Endodermal cell (in vitro differentiated cells): ENCODE measurements around the gene ATP6V0D1. TPM values are rescaled to one million over a fixed set of nuclear protein-coding genes. Genes with fewer than 3 reads are reported as not detected.

Experiments used
- DNase-seq: peaks from one replicate; pipeline ENCODE4 v3.0.0-alpha.2; 2017
- H3K27ac ChIP-seq: 2 replicates; pipeline ENCODE4 v1.5.1; 2013; ENCODE audit warnings: mild to moderate bottlenecking, low read depth, low read length, moderate library complexity
- H3K27me3 ChIP-seq: 2 replicates; pipeline ENCODE4 v1.6.1; 2013; ENCODE audit warnings: mild to moderate bottlenecking, low read length, moderate library complexity; ENCODE audit not compliant: insufficient read depth, control insufficient read depth, poor library complexity, severe bottlenecking
- H3K36me3 ChIP-seq: 2 replicates; pipeline ENCODE4 v1.7.0; 2013; ENCODE audit warnings: mild to moderate bottlenecking, low read length, moderate library complexity; ENCODE audit not compliant: control insufficient read depth, insufficient read depth
- H3K4me1 ChIP-seq: one replicate; pipeline ENCODE4 v1.7.0; 2013; ENCODE audit warnings: low read length; ENCODE audit not compliant: control insufficient read depth, insufficient read depth
- H3K4me3 ChIP-seq: 2 replicates; pipeline ENCODE4 v1.5.1; 2013; ENCODE audit warnings: mild to moderate bottlenecking, low read length, moderate library complexity
- H3K9ac ChIP-seq: 2 replicates; pipeline ENCODE4 v1.6.1; 2013; ENCODE audit warnings: mild to moderate bottlenecking, low read length, moderate library complexity; ENCODE audit not compliant: poor library complexity, severe bottlenecking; ENCODE audit errors: extremely low read depth
- H3K9me3 ChIP-seq: 2 replicates; pipeline ENCODE4 v1.6.1; 2013; ENCODE audit warnings: mild to moderate bottlenecking, low read length, moderate library complexity; ENCODE audit not compliant: control insufficient read depth
- H3K27ac Mint-ChIP-seq: 2 replicates; pipeline ENCODE4 v1.8.0; 2020; ENCODE audit warnings: mixed read lengths
- H3K27me3 Mint-ChIP-seq: 2 replicates; pipeline ENCODE4 v1.8.0; 2021; ENCODE audit warnings: mild to moderate bottlenecking, mixed read lengths; ENCODE audit not compliant: insufficient read depth
- H3K36me3 Mint-ChIP-seq: 2 replicates; pipeline ENCODE4 v1.8.0; 2020; ENCODE audit warnings: low read depth, mixed read lengths
- H3K4me1 Mint-ChIP-seq: 2 replicates; pipeline ENCODE4 v1.8.0; 2020; ENCODE audit warnings: mixed read lengths
- H3K4me3 Mint-ChIP-seq: 2 replicates; pipeline ENCODE4 v1.8.0; 2020; ENCODE audit warnings: mild to moderate bottlenecking, moderate library complexity, mixed read lengths
- H3K9me3 Mint-ChIP-seq: 2 replicates; pipeline ENCODE4 v1.8.0; 2020; ENCODE audit warnings: mild to moderate bottlenecking, mixed read lengths
- CTCF ChIP-seq: fragments of 200-600 bp; sonication (generic); conservative IDR thresholded peaks from 2 replicates; pipeline ENCODE4 v1.5.0; 2021; ENCODE audit warnings: antibody characterized with exemption, mild to moderate bottlenecking
- WGBS, 2 experiments: methylation state at CpG; one replicate each; pipeline versions ENCODE4 v1.1.5 to v1.1.7; 2013; ENCODE audit warnings: missing lambda C conversion rate in 2 of 2, mixed read lengths in 1 of 2; ENCODE audit not compliant: insufficient coverage in 1 of 2, insufficient read length in 1 of 2; 5-methylcytosine and 5-hydroxymethylcytosine counted together
- total RNA-seq, 2 donors: library from RNA; stranded (reverse); fragmentation: NEBNext Ultra II Directional in 1 of 2; extraction: Animal tissue kit (Norgen Biotek cat#: 25700) in 1 of 2; gene quantifications; 2 replicates in 1 of 2; 3 replicates in 1 of 2; pipeline ENCODE4 v1.2.1, GENCODE V29; 2021

ATP6V0D1 gene
- total RNA-seq, 2 donors from 2014 or later: 56.0 to 58.3 TPM

- 86% methylated on average over 3 of the region's 3 CpGs; no CpG with 5 or more reads in 1 of the 2 experiments for WGBS, 2 experiments
- Histone ChIP-seq H3K4me1 (no peaks in the 10 kb centered on the region), H3K27ac (no peak overlapping the region), H3K27me3 (no peaks in the 10 kb centered on the region), H3K4me3 (no peak overlapping the region), H3K36me3 (peaks cover 24% of the 10 kb centered on the region), H3K9me3 (no peaks in the 10 kb centered on the region), H3K9ac (no peak overlapping the region)
- Mint-ChIP-seq H3K4me1 (peaks cover 3% of the 10 kb centered on the region), H3K4me3 (no peak overlapping the region), H3K36me3 (peaks cover 23% of the 10 kb centered on the region), H3K9me3 (no peaks in the 10 kb centered on the region), H3K27me3 (no peaks in the 10 kb centered on the region), H3K27ac (no peak overlapping the region)
- no peak for DNase-seq
- TF ChIP-seq CTCF: no peak
Measured at GRCh38 chr16:67445441-67445912, 35.5 kb downstream of the ATP6V0D1 start.

- Histone ChIP-seq H3K4me3 (no peak overlapping the region), H3K27ac (no peak overlapping the region), H3K9me3 (no peaks in the 10 kb centered on the region), H3K27me3 (no peaks in the 10 kb centered on the region), H3K4me1 (no peaks in the 10 kb centered on the region), H3K9ac (no peak overlapping the region), H3K36me3 (peaks cover 22% of the 10 kb centered on the region)
- WGBS, 2 experiments: 97 to 100% methylated on average over 2 to 7 of the region's 7 CpGs
- Mint-ChIP-seq H3K4me1 (peaks cover 3% of the 10 kb centered on the region), H3K9me3 (no peaks in the 10 kb centered on the region), H3K27me3 (no peaks in the 10 kb centered on the region), H3K4me3 (no peak overlapping the region), H3K27ac (peak overlapping the region; percentile 19), H3K36me3 (peaks cover 23% of the 10 kb centered on the region)
- no peak for DNase-seq
- no peak for TF ChIP-seq CTCF
Measured at GRCh38 chr16:67445126-67445426, 35.9 kb downstream of the ATP6V0D1 start.

GRCh38 chr16:67444259-67445125 lies 36.5 kb downstream of the ATP6V0D1 start:
- no peak overlapping the region for H3K4me3 ChIP-seq
- H3K36me3 ChIP-seq: peaks cover 19% of the 10 kb centered on the region
- H3K27me3 ChIP-seq: no peaks in the 10 kb centered on the region
- Mint-ChIP-seq H3K27me3 (no peaks in the 10 kb centered on the region), H3K4me1 (peaks cover 3% of the 10 kb centered on the region), H3K4me3 (no peak overlapping the region), H3K9me3 (no peaks in the 10 kb centered on the region), H3K27ac (peak overlapping the region; percentile 19), H3K36me3 (peaks cover 21% of the 10 kb centered on the region)
- no peaks in the 10 kb centered on the region for H3K4me1 ChIP-seq
- WGBS, 2 experiments: 83 to 85% methylated on average over 16 to 22 of the region's 22 CpGs
- no peaks in the 10 kb centered on the region for H3K9me3 ChIP-seq
- H3K27ac ChIP-seq: no peak overlapping the region
- no peak overlapping the region for H3K9ac ChIP-seq
- peak; percentile 74 for DNase-seq
- TF ChIP-seq CTCF: peak; percentile 56
